Mammary epithelial cell (primary cell): ENCODE results near the gene HNRNPDL.

ENCODE experiments used
- EZH2 ChIP-seq: IDR thresholded peaks from 2 replicates; pipeline ENCODE4 v1.6.1; 2012; ENCODE audit warnings: low read length, inconsistent platforms, borderline replicate concordance
- TF ChIP-seq, protein P1 (sequence below), 2 donors: IDR thresholded peaks in 1 of 2; conservative IDR thresholded peaks in 1 of 2; 2 replicates each; pipeline ENCODE4 v1.5.1; 2011 to 2012; ENCODE audit warnings: inconsistent platforms in 2 of 2, low read length in 2 of 2, mild to moderate bottlenecking in 2 of 2, control low read depth in 1 of 2, low read depth in 1 of 2; ENCODE audit not compliant: insufficient read depth in 1 of 2; ENCODE audit errors: extremely low read depth in 1 of 2

DNA sequence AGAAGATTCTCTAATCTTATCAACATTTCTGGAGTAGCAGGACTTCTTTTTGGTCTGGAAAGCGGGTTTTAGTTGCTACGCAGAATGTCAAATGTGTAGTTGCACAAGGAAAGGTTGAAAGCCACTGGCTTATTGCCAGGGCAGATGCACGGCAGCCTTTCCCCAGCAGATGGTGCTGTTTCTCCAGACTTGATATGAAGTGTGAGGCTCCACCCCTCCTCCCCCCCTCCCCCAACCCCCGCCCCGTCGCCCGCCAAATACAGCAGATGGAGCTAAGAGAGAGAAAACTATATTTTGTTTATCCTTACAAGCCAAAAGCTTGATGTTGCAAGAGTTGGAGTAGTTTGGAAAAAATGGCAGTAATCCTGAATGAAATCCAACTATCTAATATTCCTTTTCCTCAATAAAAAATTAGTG, 32.2 kb upstream of the HNRNPDL start:
- TF ChIP-seq, protein P1, sequence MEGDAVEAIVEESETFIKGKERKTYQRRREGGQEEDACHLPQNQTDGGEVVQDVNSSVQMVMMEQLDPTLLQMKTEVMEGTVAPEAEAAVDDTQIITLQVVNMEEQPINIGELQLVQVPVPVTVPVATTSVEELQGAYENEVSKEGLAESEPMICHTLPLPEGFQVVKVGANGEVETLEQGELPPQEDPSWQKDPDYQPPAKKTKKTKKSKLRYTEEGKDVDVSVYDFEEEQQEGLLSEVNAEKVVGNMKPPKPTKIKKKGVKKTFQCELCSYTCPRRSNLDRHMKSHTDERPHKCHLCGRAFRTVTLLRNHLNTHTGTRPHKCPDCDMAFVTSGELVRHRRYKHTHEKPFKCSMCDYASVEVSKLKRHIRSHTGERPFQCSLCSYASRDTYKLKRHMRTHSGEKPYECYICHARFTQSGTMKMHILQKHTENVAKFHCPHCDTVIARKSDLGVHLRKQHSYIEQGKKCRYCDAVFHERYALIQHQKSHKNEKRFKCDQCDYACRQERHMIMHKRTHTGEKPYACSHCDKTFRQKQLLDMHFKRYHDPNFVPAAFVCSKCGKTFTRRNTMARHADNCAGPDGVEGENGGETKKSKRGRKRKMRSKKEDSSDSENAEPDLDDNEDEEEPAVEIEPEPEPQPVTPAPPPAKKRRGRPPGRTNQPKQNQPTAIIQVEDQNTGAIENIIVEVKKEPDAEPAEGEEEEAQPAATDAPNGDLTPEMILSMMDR (conservative IDR thresholded peaks at IDR 0.05 in 1 of 2, IDR thresholded peaks at IDR 0.05 in 1 of 2; ENCODE audit: extremely low read depth in 1 of 2, insufficient read depth in 1 of 2, low read depth in 1 of 2, low read length in 2 of 2) = peak; percentile 78 to 79
- no peak for TF ChIP-seq EZH2
